K562 (cell line): Measurements from ENCODE around the gene ERFL. TPM values are rescaled to one million over a fixed set of nuclear protein-coding genes. Genes with fewer than 3 reads are reported as not detected.

ENCODE experiments used
- BRD9 ChIP-seq: fragments of 450-650 bp; IDR thresholded peaks from 2 replicates; pipeline ENCODE4 v1.6.1; 2018; ENCODE audit warnings: low read depth; ENCODE audit not compliant: partially characterized antibody
- CHD2 ChIP-seq: IDR thresholded peaks from 2 replicates; pipeline ENCODE4 v1.6.1; 2011; ENCODE audit warnings: low read depth, low read length
- CREB1 ChIP-seq, 2 experiments: sonication (generic) in 1 of 2; formaldehyde crosslinking in 1 of 2; IDR thresholded peaks; 2 replicates each; pipeline versions ENCODE4 v1.6.1 to v1.8.0; 2012 to 2022; ENCODE audit warnings: inconsistent platforms in 1 of 2, mild to moderate bottlenecking in 1 of 2, missing genetic modification reagents in 1 of 2, moderate library complexity in 1 of 2
- ELF1 ChIP-seq: fragments of 200-800 bp; sonication (Bioruptor generic); IDR thresholded peaks from 2 replicates; pipeline ENCODE4 v1.6.1; 2016; ENCODE audit warnings: missing genetic modification characterization, missing compliant biosample characterization
- EZH2 ChIP-seq: IDR thresholded peaks from 2 replicates; pipeline ENCODE4 v1.6.1; 2012; ENCODE audit warnings: low read depth, mild to moderate bottlenecking, inconsistent platforms, low read length, borderline replicate concordance
- HLTF ChIP-seq: fragments of 450-650 bp; IDR thresholded peaks from 2 replicates; pipeline ENCODE4 v1.6.1; 2016
- KAT8 ChIP-seq: fragments of 450-650 bp; IDR thresholded peaks from 2 replicates; pipeline ENCODE4 v1.6.1; 2016; ENCODE audit warnings: low read depth, mild to moderate bottlenecking
- NFE2 ChIP-seq: IDR thresholded peaks from 2 replicates; pipeline ENCODE4 v1.6.1; 2014; ENCODE audit warnings: antibody characterized with exemption, low read depth
- NFRKB ChIP-seq: fragments of 450-650 bp; IDR thresholded peaks from 2 replicates; pipeline ENCODE4 v1.6.1; 2016; ENCODE audit warnings: low read depth
- POLR2G ChIP-seq: fragments of 200-400 bp; formaldehyde crosslinking; IDR thresholded peaks from 2 replicates; pipeline ENCODE4 v1.6.1; 2017; ENCODE audit warnings: low read depth, mild to moderate bottlenecking, antibody characterized with exemption, low read length, moderate library complexity
- PYGO2 ChIP-seq: fragments of 450-650 bp; IDR thresholded peaks from 2 replicates; pipeline ENCODE4 v1.6.1; 2016; ENCODE audit warnings: mild to moderate bottlenecking, missing genetic modification characterization, moderate library complexity, missing compliant biosample characterization
- TCF3 ChIP-seq: sonication (generic); formaldehyde crosslinking; IDR thresholded peaks from 2 replicates; pipeline ENCODE4 v1.4.0; 2020; ENCODE audit warnings: mild to moderate bottlenecking, missing genetic modification reagents
- TCFL5 ChIP-seq: fragments of 250-450 bp; sonication (Bioruptor Pico); conservative IDR thresholded peaks from 2 replicates; pipeline ENCODE4 v1.6.1; 2021; ENCODE audit warnings: mild to moderate bottlenecking, moderate library complexity, matching md5 sums
- ZFX ChIP-seq: sonication (generic); formaldehyde crosslinking; IDR thresholded peaks from 2 replicates; pipeline ENCODE4 v1.8.0; 2022; ENCODE audit warnings: mild to moderate bottlenecking, missing genetic modification reagents, moderate library complexity
- ZNF644 ChIP-seq: fragments of 200-800 bp; sonication (Bioruptor generic); IDR thresholded peaks from 2 replicates; pipeline ENCODE4 v1.6.1; 2016; ENCODE audit warnings: low read depth, missing genetic modification characterization, missing compliant biosample characterization
- polyA plus RNA-seq, 8 experiments: library from polyadenylated mRNA; depleted of rRNA in 4 of 8; stranded (reverse) in 5 of 8; unstranded in 3 of 8; fragments of >200 nt; fragmentation: Nextera tagmentation in 2 of 8; fragmentation: Illumina TruSeq in 1 of 8; extraction: Ambion mirVana in 2 of 8; extraction: Trizol in 1 of 8; gene quantifications; 2 replicates each; pipeline versions ENCODE4 v1.2.1 to v1.2.3, GENCODE V29; 2011 to 2014; ENCODE audit warnings: inconsistent platforms in 1 of 8, missing spikeins in 1 of 8
- total RNA-seq, 7 experiments: library from RNA; depleted of rRNA in 6 of 7; stranded (reverse); fragments of >200 nt in 6 of 7; fragmentation: Illumina TruSeq in 2 of 7; extraction: Trizol in 2 of 7; gene quantifications; 2 replicates each; pipeline versions ENCODE4 v1.2.1 to v1.2.3, GENCODE V29; 2011 to 2021; ENCODE audit warnings: low replicate concordance in 1 of 7
- TF ChIP-seq, protein P1 (sequence below): sonication (generic); formaldehyde crosslinking; IDR thresholded peaks from 2 replicates; pipeline ENCODE4 v1.8.0; 2023; ENCODE audit warnings: missing genetic modification reagents, mild to moderate bottlenecking, borderline replicate concordance
- TF ChIP-seq, protein P2 (sequence below): IDR thresholded peaks from 3 replicates; pipeline ENCODE4 v1.6.1; 2011; ENCODE audit warnings: borderline replicate concordance, mild to moderate bottlenecking, moderate library complexity; ENCODE audit not compliant: insufficient read length; ENCODE audit errors: extremely low read depth
- TF ChIP-seq, protein P3 (sequence below): fragments of 450-650 bp; formaldehyde crosslinking; conservative IDR thresholded peaks from 2 replicates; pipeline ENCODE4 v1.4.0; 2022; ENCODE audit warnings: mild to moderate bottlenecking, missing genetic modification characterization

The ERFL gene
- total and polyA plus RNA-seq, 9 of the 15 experiments (the other 6 are each of a cell fraction or from before 2014, with no cell fraction given), result 0.07 to 0.75 (median 0.32) TPM; not detected in 4

DNA sequence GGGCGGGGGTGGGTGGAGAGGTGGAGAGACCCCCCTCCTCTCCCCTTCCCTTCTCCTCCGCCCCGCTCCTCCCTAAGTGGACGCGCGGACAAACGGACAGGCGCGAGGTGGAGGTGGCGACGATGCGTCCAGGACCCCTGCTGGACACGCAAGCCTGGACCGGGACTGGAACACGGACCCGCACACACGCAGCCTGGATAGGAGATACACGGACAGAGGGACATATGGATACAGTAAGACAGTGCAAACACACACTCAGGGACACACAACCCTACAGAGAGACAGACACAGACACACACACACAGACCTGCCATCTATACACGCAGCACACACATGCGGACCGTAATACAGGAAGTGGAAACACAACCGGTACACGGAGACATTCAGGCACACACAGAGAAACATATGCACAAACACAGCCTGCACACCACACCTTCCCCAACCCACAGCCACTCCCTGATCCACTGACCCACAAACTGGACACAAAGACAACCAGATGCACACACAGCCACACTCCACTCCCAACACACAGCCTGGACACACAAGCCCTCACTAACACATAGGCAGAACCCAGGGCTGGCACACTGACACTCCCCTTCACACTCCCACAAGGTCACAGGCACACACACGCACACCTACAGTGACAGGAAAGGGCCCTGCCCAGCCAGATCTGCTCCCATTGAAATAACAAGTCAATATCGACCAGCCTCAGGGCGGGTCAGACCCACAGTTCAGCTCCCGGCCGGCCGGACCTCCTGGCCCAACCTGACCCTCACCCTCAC is 696 bp upstream of the ERFL start (continued):
- TF ChIP-seq, protein P1, sequence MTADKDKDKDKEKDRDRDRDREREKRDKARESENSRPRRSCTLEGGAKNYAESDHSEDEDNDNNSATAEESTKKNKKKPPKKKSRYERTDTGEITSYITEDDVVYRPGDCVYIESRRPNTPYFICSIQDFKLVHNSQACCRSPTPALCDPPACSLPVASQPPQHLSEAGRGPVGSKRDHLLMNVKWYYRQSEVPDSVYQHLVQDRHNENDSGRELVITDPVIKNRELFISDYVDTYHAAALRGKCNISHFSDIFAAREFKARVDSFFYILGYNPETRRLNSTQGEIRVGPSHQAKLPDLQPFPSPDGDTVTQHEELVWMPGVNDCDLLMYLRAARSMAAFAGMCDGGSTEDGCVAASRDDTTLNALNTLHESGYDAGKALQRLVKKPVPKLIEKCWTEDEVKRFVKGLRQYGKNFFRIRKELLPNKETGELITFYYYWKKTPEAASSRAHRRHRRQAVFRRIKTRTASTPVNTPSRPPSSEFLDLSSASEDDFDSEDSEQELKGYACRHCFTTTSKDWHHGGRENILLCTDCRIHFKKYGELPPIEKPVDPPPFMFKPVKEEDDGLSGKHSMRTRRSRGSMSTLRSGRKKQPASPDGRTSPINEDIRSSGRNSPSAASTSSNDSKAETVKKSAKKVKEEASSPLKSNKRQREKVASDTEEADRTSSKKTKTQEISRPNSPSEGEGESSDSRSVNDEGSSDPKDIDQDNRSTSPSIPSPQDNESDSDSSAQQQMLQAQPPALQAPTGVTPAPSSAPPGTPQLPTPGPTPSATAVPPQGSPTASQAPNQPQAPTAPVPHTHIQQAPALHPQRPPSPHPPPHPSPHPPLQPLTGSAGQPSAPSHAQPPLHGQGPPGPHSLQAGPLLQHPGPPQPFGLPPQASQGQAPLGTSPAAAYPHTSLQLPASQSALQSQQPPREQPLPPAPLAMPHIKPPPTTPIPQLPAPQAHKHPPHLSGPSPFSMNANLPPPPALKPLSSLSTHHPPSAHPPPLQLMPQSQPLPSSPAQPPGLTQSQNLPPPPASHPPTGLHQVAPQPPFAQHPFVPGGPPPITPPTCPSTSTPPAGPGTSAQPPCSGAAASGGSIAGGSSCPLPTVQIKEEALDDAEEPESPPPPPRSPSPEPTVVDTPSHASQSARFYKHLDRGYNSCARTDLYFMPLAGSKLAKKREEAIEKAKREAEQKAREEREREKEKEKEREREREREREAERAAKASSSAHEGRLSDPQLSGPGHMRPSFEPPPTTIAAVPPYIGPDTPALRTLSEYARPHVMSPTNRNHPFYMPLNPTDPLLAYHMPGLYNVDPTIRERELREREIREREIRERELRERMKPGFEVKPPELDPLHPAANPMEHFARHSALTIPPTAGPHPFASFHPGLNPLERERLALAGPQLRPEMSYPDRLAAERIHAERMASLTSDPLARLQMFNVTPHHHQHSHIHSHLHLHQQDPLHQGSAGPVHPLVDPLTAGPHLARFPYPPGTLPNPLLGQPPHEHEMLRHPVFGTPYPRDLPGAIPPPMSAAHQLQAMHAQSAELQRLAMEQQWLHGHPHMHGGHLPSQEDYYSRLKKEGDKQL (CRISPR knock-in tag), result no peak
- TF ChIP-seq NFRKB, result 0 out of 2 replicates have a peak, but pooled peaks have one; percentile 72
- TF ChIP-seq, protein P2, sequence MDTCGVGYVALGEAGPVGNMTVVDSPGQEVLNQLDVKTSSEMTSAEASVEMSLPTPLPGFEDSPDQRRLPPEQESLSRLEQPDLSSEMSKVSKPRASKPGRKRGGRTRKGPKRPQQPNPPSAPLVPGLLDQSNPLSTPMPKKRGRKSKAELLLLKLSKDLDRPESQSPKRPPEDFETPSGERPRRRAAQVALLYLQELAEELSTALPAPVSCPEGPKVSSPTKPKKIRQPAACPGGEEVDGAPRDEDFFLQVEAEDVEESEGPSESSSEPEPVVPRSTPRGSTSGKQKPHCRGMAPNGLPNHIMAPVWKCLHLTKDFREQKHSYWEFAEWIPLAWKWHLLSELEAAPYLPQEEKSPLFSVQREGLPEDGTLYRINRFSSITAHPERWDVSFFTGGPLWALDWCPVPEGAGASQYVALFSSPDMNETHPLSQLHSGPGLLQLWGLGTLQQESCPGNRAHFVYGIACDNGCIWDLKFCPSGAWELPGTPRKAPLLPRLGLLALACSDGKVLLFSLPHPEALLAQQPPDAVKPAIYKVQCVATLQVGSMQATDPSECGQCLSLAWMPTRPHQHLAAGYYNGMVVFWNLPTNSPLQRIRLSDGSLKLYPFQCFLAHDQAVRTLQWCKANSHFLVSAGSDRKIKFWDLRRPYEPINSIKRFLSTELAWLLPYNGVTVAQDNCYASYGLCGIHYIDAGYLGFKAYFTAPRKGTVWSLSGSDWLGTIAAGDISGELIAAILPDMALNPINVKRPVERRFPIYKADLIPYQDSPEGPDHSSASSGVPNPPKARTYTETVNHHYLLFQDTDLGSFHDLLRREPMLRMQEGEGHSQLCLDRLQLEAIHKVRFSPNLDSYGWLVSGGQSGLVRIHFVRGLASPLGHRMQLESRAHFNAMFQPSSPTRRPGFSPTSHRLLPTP, result no peak
- no peak; the same call in 1 of the 2 replicates for TF ChIP-seq CREB1 (IDR thresholded peaks at IDR 0.05)
- TF ChIP-seq CREB1 (CRISPR knock-in tag; IDR thresholded peaks at IDR 0.05), result no peak
- no peak for TF ChIP-seq ZNF644 (tag)
- peak; percentile 84 for TF ChIP-seq BRD9
- no peak for TF ChIP-seq KAT8
- TF ChIP-seq POLR2G, result peak; percentile 61; the same call in 1 of the 2 replicates
- no peak for TF ChIP-seq NFE2
- TF ChIP-seq TCFL5 (CRISPR knock-in tag), result no peak
- peak; percentile 92; the same call in 1 of the 2 replicates for TF ChIP-seq HLTF
- no peak for TF ChIP-seq TCF3 (CRISPR knock-in tag)
- TF ChIP-seq ZFX, result no peak
- TF ChIP-seq PYGO2, result no peak
- TF ChIP-seq CHD2, result no peak
- TF ChIP-seq ELF1 (tag), result peak; percentile 45
- no peak for TF ChIP-seq EZH2
- TF ChIP-seq, protein P3, sequence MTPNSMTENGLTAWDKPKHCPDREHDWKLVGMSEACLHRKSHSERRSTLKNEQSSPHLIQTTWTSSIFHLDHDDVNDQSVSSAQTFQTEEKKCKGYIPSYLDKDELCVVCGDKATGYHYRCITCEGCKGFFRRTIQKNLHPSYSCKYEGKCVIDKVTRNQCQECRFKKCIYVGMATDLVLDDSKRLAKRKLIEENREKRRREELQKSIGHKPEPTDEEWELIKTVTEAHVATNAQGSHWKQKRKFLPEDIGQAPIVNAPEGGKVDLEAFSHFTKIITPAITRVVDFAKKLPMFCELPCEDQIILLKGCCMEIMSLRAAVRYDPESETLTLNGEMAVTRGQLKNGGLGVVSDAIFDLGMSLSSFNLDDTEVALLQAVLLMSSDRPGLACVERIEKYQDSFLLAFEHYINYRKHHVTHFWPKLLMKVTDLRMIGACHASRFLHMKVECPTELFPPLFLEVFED (CRISPR knock-in tag), result 0 out of 2 replicates have a peak, but pooled peaks have one; percentile 39
